ENCODE results near the gene RERG. TPM values are rescaled to one million over a fixed set of nuclear protein-coding genes. Genes with fewer than 3 reads are reported as not detected.

The RERG gene
- total RNA-seq, 4 donors from 2014 or later, result 7.7 to 23.9 (median 10.9) TPM

DNA sequence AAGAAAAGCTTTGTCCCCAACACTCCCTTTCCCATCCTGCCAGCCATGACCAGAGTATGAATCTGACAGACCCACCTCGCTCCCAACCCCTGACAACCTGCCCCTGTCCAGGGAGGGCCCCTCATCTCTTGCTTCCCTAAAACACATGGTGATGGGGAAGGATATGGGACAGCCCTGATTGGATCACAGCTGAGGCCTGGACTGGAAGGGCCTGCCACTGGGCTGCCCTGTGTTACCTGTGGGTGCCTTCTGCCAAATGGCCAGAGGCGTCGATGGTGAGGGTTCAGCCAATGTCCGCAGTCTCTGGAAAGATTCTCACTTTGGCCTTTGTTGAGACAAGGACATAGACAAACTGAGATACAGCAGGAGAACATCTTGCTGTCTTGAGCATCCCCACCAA is 13.3 kb upstream of the RERG start:
- TF ChIP-seq EP300 (IDR thresholded peaks at IDR 0.05) (no peak), POLR2A (IDR thresholded peaks at IDR 0.05) (no peak), POLR2AphosphoS5 (IDR thresholded peaks at IDR 0.05) (no peak)
- TF ChIP-seq, protein P1, sequence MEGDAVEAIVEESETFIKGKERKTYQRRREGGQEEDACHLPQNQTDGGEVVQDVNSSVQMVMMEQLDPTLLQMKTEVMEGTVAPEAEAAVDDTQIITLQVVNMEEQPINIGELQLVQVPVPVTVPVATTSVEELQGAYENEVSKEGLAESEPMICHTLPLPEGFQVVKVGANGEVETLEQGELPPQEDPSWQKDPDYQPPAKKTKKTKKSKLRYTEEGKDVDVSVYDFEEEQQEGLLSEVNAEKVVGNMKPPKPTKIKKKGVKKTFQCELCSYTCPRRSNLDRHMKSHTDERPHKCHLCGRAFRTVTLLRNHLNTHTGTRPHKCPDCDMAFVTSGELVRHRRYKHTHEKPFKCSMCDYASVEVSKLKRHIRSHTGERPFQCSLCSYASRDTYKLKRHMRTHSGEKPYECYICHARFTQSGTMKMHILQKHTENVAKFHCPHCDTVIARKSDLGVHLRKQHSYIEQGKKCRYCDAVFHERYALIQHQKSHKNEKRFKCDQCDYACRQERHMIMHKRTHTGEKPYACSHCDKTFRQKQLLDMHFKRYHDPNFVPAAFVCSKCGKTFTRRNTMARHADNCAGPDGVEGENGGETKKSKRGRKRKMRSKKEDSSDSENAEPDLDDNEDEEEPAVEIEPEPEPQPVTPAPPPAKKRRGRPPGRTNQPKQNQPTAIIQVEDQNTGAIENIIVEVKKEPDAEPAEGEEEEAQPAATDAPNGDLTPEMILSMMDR (IDR thresholded peaks at IDR 0.05), result no peak
- 93% methylated on average over 4 of the region's 4 CpGs for WGBS
- H3K27me3 ChIP-seq, result no peaks in the 10 kb centered on the region
- H3K4me3 ChIP-seq, result no peak overlapping the region
- no peaks in the 10 kb centered on the region for H3K36me3 ChIP-seq
- peaks cover 3% of the 10 kb centered on the region for H3K4me1 ChIP-seq
- no peak for DNase-seq (ENCODE audit: low spot score in 2 of 2)
- H3K27ac ChIP-seq, result no peak overlapping the region
- H3K9me3 ChIP-seq, result no peaks in the 10 kb centered on the region

DNA sequence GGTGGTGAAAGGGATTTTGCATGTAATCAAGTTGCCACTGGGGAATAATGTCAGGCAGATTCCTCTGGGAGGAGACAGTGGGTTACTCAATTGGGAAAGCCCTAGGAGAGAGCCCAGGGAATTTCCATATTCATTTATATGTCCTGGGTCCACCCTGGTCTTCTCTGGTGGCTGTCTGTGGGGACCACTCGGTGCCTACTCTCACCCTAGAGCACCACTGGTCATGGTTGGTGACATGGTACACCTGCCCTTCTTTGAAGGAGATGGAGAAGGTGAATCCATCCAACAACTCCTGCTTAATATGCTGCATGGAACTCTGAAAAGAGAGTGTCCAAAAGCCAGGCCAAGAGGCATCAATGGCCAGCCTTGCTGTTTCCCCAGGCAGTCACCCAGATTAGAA is 12.8 kb upstream of the RERG start:
- WGBS, result 89% methylated on average over 1 of the region's 1 CpG
- no peaks in the 10 kb centered on the region for H3K9me3 ChIP-seq
- DNase-seq (ENCODE audit: low spot score in 2 of 2), result no peak
- H3K4me1 ChIP-seq, result peaks cover 3% of the 10 kb centered on the region
- H3K27ac ChIP-seq, result no peak overlapping the region
- TF ChIP-seq POLR2A (IDR thresholded peaks at IDR 0.05) (no peak), POLR2AphosphoS5 (IDR thresholded peaks at IDR 0.05) (no peak), EP300 (IDR thresholded peaks at IDR 0.05) (no peak)
- TF ChIP-seq, protein P1 (IDR thresholded peaks at IDR 0.05), result no peak
- H3K4me3 ChIP-seq, result no peak overlapping the region
- H3K36me3 ChIP-seq, result no peaks in the 10 kb centered on the region
- no peaks in the 10 kb centered on the region for H3K27me3 ChIP-seq

DNA sequence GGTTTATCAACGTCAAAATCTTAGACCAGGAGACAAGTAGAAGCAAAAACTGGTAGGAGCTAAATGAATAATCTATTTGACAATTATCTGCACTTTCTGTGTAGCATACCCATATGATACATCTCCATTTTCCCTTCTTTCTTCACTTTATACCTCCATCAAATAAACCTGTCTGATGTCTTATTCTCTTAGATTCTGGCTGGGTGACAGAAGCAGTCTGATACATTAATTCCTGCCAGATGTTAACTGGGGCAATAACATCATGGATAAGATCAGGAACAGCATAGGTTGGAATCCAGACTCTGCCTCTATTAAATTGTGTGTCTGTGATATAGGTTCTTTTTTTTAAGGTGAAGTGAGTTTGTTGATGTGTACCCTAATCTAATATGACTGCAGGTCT is 11.7 kb upstream of the RERG start:
- no peaks in the 10 kb centered on the region for H3K9me3 ChIP-seq
- H3K27me3 ChIP-seq, result no peaks in the 10 kb centered on the region
- no peak for TF ChIP-seq EP300 (IDR thresholded peaks at IDR 0.05)
- TF ChIP-seq POLR2AphosphoS5 (IDR thresholded peaks at IDR 0.05), result no peak
- TF ChIP-seq POLR2A (IDR thresholded peaks at IDR 0.05), result no peak
- TF ChIP-seq, protein P1 (IDR thresholded peaks at IDR 0.05), result no peak
- no peak overlapping the region for H3K27ac ChIP-seq
- WGBS, result 20% methylated on average over 1 of the region's 1 CpG
- no peak overlapping the region for H3K4me3 ChIP-seq
- H3K36me3 ChIP-seq, result no peaks in the 10 kb centered on the region
- peaks cover 3% of the 10 kb centered on the region for H3K4me1 ChIP-seq
- no peak for DNase-seq (ENCODE audit: low spot score in 2 of 2)

DNA sequence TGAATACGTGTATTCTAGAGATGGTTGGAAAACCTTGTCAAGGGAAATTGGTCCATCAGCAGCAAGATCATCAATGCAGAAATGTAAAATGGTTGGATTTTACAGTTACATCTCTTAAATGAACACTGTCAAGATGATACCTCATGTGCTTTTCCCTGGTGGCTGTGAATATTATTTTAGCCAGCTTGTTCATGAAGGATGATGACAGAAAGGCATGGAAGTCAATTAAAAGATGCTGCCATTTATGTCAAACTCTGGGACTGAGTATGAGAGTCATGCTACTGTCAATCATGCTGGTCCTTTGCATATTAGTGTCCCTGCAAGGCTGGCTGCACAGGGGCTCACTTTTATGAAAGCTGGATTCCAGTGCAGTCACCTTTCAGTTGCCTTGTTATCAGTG is 10.3 kb upstream of the RERG start:
- no peak for DNase-seq (ENCODE audit: low spot score in 2 of 2)
- TF ChIP-seq, protein P1 (IDR thresholded peaks at IDR 0.05), result no peak
- no peak for TF ChIP-seq POLR2A (IDR thresholded peaks at IDR 0.05)
- no peak for TF ChIP-seq POLR2AphosphoS5 (IDR thresholded peaks at IDR 0.05)
- TF ChIP-seq EP300 (IDR thresholded peaks at IDR 0.05), result no peak
- 87% methylated on average over 1 of the region's 1 CpG for WGBS
- Histone ChIP-seq H3K27ac (no peak overlapping the region), H3K36me3 (no peaks in the 10 kb centered on the region), H3K9me3 (no peaks in the 10 kb centered on the region), H3K4me1 (peaks cover 3% of the 10 kb centered on the region), H3K4me3 (no peak overlapping the region), H3K27me3 (no peaks in the 10 kb centered on the region)

DNA sequence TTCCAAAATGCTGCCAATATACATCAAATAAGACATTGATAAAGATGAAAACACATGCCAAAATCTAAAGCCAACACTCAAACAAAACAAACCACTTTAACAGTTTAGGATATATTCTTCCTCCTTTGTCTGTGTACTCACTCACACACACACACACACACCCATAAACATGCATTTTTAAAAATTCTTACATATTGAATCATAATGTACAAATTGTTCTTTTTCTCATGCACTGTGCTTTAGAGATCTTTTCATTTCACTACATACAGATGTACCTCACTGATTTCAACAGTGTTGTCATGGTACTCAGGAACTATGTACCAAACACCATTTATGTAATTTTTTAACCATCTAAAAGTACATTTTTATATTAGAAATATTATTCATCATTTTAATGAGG is 9.5 kb upstream of the RERG start:
- no peaks in the 10 kb centered on the region for H3K9me3 ChIP-seq
- TF ChIP-seq, protein P1 (IDR thresholded peaks at IDR 0.05), result no peak
- TF ChIP-seq EP300 (IDR thresholded peaks at IDR 0.05), result no peak
- no peak for TF ChIP-seq POLR2AphosphoS5 (IDR thresholded peaks at IDR 0.05)
- TF ChIP-seq POLR2A (IDR thresholded peaks at IDR 0.05), result no peak
- peaks cover 3% of the 10 kb centered on the region for H3K4me1 ChIP-seq
- no peak overlapping the region for H3K4me3 ChIP-seq
- no peak overlapping the region for H3K27ac ChIP-seq
- DNase-seq (ENCODE audit: low spot score in 2 of 2), result no peak
- H3K36me3 ChIP-seq, result no peaks in the 10 kb centered on the region
- H3K27me3 ChIP-seq, result no peaks in the 10 kb centered on the region
